Panc1 (cell line): ENCODE results near the gene FNDC11. TPM values are rescaled to one million over a fixed set of nuclear protein-coding genes. Genes with fewer than 3 reads are reported as not detected.

Experiments
- ATAC-seq: fragments of 200-7000 bp; cut with Tn5 transposase; 2 replicates; pipeline ENCODE4 v1.9.1; 2020; ENCODE audit warnings: mild to moderate bottlenecking, moderate library complexity
- BruUV-seq: library from RNA; stranded (reverse); fragments of 400-500 nt; replicated peaks from 2 replicates; lab custom pipeline; 2021; lab: Mats Ljungman, UMichigan
- CTCF ChIA-PET: fragments of 300-600 bp; sonication (Branson Sonifier 250); formaldehyde crosslinking; loops from one replicate; lab custom pipeline; 2022; ENCODE audit warnings: antibody characterized with exemption; lab: Charles Lee
- POLR2A ChIA-PET: fragments of 300-600 bp; sonication (Branson Sonifier 250); formaldehyde crosslinking; loops from one replicate; lab custom pipeline; 2022; ENCODE audit warnings: antibody characterized with exemption; lab: Charles Lee
- DNase-seq: peaks from one replicate; pipeline ENCODE4 v3.0.0-alpha.2; 2010; ENCODE audit warnings: low read depth, low spot score
- H3K27ac ChIP-seq: 2 replicates; pipeline ENCODE4 v1.5.1; 2011; ENCODE audit warnings: mild to moderate bottlenecking, low read length, inconsistent platforms
- H3K27me3 ChIP-seq: fragments of 200-500 bp; sonication (Bioruptor generic); 2 replicates; pipeline ENCODE4 v1.6.0; 2014; ENCODE audit warnings: low read length, inconsistent platforms; ENCODE audit not compliant: control insufficient read depth, insufficient read depth
- H3K36me3 ChIP-seq: fragments of 200-500 bp; sonication (Bioruptor generic); 2 replicates; pipeline ENCODE4 v1.5.1; 2014; ENCODE audit warnings: inconsistent platforms, mild to moderate bottlenecking, low read length, moderate library complexity; ENCODE audit not compliant: control insufficient read depth, insufficient read depth
- H3K4me1 ChIP-seq: 2 replicates; pipeline ENCODE4 v1.5.1; 2011; ENCODE audit warnings: inconsistent platforms, mild to moderate bottlenecking, low read length, moderate library complexity; ENCODE audit not compliant: control insufficient read depth, insufficient read depth
- H3K4me3 ChIP-seq, 2 experiments: 2 replicates each; pipeline ENCODE4 v1.5.1; 2011 to 2012; ENCODE audit warnings: low read depth in 2 of 2, low read length in 2 of 2, mild to moderate bottlenecking in 2 of 2, inconsistent platforms in 1 of 2, moderate library complexity in 1 of 2
- H3K9me3 ChIP-seq: fragments of 200-500 bp; sonication (Bioruptor generic); 2 replicates; pipeline ENCODE4 v1.5.1; 2014; ENCODE audit warnings: low read depth, mild to moderate bottlenecking, inconsistent platforms, low read length, moderate library complexity; ENCODE audit not compliant: control insufficient read depth, insufficient read depth
- POLR2AphosphoS5 ChIP-seq: IDR thresholded peaks from 2 replicates; pipeline ENCODE4 v1.6.1; 2012; ENCODE audit warnings: mild to moderate bottlenecking, low read depth, low read length, moderate library complexity
- REST ChIP-seq, 2 experiments: IDR thresholded peaks; 2 replicates each; pipeline ENCODE4 v1.6.1; 2011 to 2012; ENCODE audit warnings: low read depth in 2 of 2, control low read depth in 1 of 2, low read length in 1 of 2, mild to moderate bottlenecking in 1 of 2, moderate library complexity in 1 of 2; ENCODE audit not compliant: insufficient read depth in 1 of 2
- SIN3A ChIP-seq: IDR thresholded peaks from 2 replicates; pipeline ENCODE4 v1.6.1; 2012; ENCODE audit warnings: low read depth, mild to moderate bottlenecking, low read length, moderate library complexity, borderline replicate concordance; ENCODE audit not compliant: insufficient read depth
- TCF7L2 ChIP-seq: IDR thresholded peaks from 2 replicates; pipeline ENCODE4 v1.6.1; 2011; ENCODE audit warnings: mild to moderate bottlenecking, low read depth, low read length, inconsistent platforms
- in situ Hi-C: cut with HindIII; loops from 2 replicates; pipeline ENCODE4 v1.10.0; 2016; ENCODE audit warnings: low sequenced_read_pairs, low pct_unique_long_range_greater_than_20kb
- intact Hi-C: fragments of 100-400 bp; cut with micrococcal nuclease; formaldehyde crosslinking; loops from one replicate; pipeline ENCODE4 v1.10.0; 2022; ENCODE audit not compliant: unreplicated experiment
- total RNA-seq: library from RNA; stranded (reverse); gene quantifications from one replicate; pipeline ENCODE4 v1.2.1, GENCODE V29; 2021; ENCODE audit not compliant: unreplicated experiment
- TF ChIP-seq, protein P1 (sequence below): fragments of 450-650 bp; IDR thresholded peaks from 2 replicates; pipeline ENCODE4 v1.5.1; 2017; ENCODE audit warnings: mild to moderate bottlenecking

FNDC11 gene
- total RNA-seq, 1 experiment from 2014 or later = 1.3 TPM

GRCh38 chr20:63536997-63537524, 16.9 kb upstream of the FNDC11 start, which contains the start of gene PTK6:
TSS of gene PTK6 (minus strand) at chr20:63537376. CDS start at chr20:63537314, 62 bp downstream.
- TSS peak; percentile 80 for BruUV-seq
- CTCF ChIA-PET = interaction anchor here (0.5 to 3.1 kb wide), 8 partner anchors 16 to 420 kb away, joined by 3 to 12 read pairs (median 4); partner anchors contain the start of genes PPDPF and UCKL1
- Histone ChIP-seq H3K9me3 (no peaks in the 10 kb centered on the region), H3K4me3 (peak within 1 kb of the TSS; percentile 46 to 70), H3K27me3 (no peaks in the 10 kb centered on the region), H3K27ac (peak within 1 kb of the TSS; percentile 88), H3K36me3 (no peaks in the 10 kb centered on the region), H3K4me1 (peaks cover 17% of the 10 kb centered on the region)
- TF ChIP-seq REST (IDR thresholded peaks at IDR 0.05; ENCODE audit: insufficient read depth in 1 of 2, low read depth in 2 of 2, low read length in 1 of 2) (no peak), TCF7L2 (no peak), SIN3A (no peak), POLR2AphosphoS5 (no peak)
- TF ChIP-seq, protein P1, sequence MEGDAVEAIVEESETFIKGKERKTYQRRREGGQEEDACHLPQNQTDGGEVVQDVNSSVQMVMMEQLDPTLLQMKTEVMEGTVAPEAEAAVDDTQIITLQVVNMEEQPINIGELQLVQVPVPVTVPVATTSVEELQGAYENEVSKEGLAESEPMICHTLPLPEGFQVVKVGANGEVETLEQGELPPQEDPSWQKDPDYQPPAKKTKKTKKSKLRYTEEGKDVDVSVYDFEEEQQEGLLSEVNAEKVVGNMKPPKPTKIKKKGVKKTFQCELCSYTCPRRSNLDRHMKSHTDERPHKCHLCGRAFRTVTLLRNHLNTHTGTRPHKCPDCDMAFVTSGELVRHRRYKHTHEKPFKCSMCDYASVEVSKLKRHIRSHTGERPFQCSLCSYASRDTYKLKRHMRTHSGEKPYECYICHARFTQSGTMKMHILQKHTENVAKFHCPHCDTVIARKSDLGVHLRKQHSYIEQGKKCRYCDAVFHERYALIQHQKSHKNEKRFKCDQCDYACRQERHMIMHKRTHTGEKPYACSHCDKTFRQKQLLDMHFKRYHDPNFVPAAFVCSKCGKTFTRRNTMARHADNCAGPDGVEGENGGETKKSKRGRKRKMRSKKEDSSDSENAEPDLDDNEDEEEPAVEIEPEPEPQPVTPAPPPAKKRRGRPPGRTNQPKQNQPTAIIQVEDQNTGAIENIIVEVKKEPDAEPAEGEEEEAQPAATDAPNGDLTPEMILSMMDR = no peak
- DNase-seq (no peak), ATAC-seq (peak; percentile 63)
- POLR2A ChIA-PET = interaction anchor here (1.4 kb wide), 1 partner anchor 16 kb away, joined by 5 read pairs; the partner anchor contains the start of gene PPDPF
- in situ Hi-C loops (loop anchor here (10.0 kb wide), 1 partner anchor 58 kb away; no protein-coding TSS in a partner anchor), intact Hi-C loops (no loop called here)

GRCh38 chr20:63537525-63538203, 16.3 kb upstream of the FNDC11 start:
- Histone ChIP-seq H3K27me3 (no peaks in the 10 kb centered on the region), H3K4me3 (peak overlapping the region; percentile 46 to 70), H3K36me3 (no peaks in the 10 kb centered on the region), H3K9me3 (no peaks in the 10 kb centered on the region), H3K4me1 (peaks cover 17% of the 10 kb centered on the region), H3K27ac (peak overlapping the region; percentile 88)
- ChIA-PET POLR2A (interaction anchor here (0.6 to 1.4 kb wide), 3 partner anchors 17 to 374 kb away, joined by 5 to 16 read pairs (median 5); partner anchors contain the start of gene PPDPF), CTCF (interaction anchor here (0.5 to 3.1 kb wide), 13 partner anchors 17 to 620 kb away, joined by 3 to 14 read pairs (median 3); partner anchors contain the start of genes PPDPF and UCKL1)
- ATAC-seq (peak; percentile 93), DNase-seq (peak; percentile 90)
- intact Hi-C loops = no loop called here
- TF ChIP-seq POLR2AphosphoS5 (peak; percentile 59), SIN3A (peak; percentile 60; the same call in 1 of the 2 replicates), TCF7L2 (no peak), REST (IDR thresholded peaks at IDR 0.05; ENCODE audit: insufficient read depth in 1 of 2, low read depth in 2 of 2, low read length in 1 of 2) (0 out of 4 replicates have a peak, but pooled peaks of 1 of the 2 experiments have one; percentile 60)
- TF ChIP-seq, protein P1 = peak; percentile 95
- in situ Hi-C loops = loop anchor here (10.0 kb wide), 1 partner anchor 57 kb away; no protein-coding TSS in a partner anchor
- no TSS peak for BruUV-seq
